ENCODE results near the gene PEPD.

GRCh38 chr19:33373453-33374235 lies 147.9 kb downstream of the PEPD start, which contains the start of gene CEBPG:
- TF ChIP-seq CTCF (IDR thresholded peaks at IDR 0.05; ENCODE audit: insufficient read depth, low read length) (no peak), POLR2AphosphoS5 (IDR thresholded peaks at IDR 0.05; ENCODE audit: low read depth) (peak; percentile 73), REST (IDR thresholded peaks at IDR 0.05; ENCODE audit: insufficient replicate concordance, low read depth) (no peak), GABPA (IDR thresholded peaks at IDR 0.05; ENCODE audit: low read depth) (no peak)

Data from HL-60 (cell line).